GM04503 (cell line): ENCODE measurements around the gene CNDP2.
"Not testable (repeated sequence)": the region's sequence is repeated elsewhere in the genome, so short reads cannot be mapped to it uniquely, and the experiment has no call there.

ENCODE experiments used
- DNase-seq: peaks from one replicate; pipeline ENCODE4 v3.0.0-alpha.2; 2012; ENCODE audit warnings: low read depth

The CNDP2 gene

DNA sequence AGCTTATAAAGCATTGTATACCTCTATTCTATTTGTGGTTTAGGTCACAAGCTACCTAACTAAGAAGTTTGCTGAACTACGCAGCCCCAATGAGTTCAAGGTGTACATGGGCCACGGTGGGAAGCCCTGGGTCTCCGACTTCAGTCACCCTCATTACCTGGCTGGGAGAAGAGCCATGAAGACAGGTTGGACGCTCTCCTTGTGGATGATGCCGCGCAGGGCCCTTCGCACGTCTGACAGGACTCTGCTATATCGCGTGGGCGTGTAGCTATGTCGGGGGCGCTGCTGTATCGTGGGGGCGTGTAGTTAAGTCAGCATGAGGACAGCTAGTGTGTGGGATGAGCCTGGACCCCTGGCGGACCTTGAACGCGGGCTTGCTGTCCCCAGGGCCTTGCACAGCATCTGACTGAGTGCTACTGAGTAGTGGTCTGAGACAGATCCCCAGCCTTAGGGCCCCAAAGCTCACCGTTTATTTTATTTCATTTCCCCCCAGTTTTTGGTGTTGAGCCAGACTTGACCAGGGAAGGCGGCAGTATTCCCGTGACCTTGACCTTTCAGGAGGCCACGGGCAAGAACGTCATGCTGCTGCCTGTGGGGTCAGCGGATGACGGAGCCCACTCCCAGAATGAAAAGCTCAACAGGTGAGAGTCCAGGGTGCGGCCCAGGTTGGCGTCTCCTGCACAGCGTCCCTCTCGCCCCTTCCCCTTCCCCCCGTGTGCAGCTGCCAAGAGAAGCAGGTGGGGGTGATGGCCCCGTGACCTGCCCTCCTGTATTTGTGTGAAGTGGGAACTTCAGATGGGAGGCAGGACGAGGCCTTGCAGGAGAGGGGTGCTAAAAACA, 22.5 kb downstream of the CNDP2 start:
- DNase-seq, result no peak

DNA sequence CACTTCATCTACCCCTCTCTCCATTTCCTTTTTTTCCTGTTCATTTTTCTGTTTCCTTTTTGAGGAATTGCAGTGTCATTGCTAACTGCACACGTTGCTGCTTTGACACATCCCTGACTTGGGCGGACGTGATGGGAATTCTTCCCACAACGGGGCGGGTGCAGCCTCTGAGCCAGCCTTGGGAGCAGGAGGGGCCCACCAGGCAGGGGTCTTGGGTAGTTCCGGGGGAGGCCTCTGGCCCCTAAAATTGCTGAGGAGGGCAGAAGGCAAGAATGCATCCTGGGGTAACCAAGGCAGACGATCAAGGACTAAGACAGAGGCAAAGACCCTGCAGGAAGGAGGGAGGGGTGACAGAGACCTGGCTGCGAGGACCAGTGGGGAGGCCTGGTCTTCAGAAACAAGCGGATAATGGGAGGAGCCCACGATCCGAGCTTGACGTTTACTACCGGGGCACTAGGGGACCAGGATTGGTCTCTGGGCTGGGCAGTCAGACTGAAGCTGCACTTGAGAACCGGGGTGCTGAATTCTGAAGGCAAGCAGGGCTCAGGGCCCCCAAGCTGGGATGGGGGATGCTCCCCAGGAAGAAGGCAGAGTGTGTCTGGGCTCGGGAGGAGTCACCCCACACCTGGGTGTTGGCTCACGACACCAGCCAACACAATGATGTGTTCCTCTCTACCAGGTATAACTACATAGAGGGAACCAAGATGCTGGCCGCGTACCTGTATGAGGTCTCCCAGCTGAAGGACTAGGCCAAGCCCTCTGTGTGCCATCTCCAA, 23.3 kb downstream of the CNDP2 start:
- no peak for DNase-seq

DNA sequence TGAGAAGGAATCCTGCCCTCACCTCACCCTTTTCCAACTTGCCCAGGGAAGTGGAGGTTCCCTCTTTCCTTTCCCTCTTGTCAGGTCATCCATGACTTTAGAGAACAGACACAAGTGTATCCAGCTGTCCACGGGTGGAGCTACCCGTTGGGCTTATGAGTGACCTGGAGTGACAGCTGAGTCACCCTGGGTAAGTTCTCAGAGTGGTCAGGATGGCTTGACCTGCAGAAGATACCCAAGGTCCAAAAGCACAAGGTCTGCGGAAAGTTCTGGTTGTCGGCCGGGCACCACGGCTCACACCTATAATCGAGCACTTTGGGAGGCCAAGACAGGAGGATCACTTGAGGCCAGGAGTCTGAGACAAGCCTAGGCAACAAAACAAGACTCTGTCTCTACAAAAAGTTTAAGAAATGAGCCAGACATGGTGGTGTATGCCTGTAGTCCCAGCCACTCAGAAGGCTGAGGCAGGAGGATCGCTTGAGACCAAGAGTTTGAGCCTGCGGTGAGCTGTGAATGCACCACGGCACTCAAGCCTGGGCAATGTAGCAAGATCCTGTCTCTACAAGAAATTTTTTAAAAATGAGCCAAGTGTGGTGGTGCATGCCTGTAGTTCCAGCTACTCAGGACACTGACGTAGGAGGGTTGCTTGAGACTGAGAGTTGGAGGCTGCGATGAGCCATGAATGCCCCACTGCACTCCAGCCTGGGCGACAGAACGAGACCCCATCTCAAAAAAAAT, 24.1 kb downstream of the CNDP2 start:
- no peak for DNase-seq

DNA sequence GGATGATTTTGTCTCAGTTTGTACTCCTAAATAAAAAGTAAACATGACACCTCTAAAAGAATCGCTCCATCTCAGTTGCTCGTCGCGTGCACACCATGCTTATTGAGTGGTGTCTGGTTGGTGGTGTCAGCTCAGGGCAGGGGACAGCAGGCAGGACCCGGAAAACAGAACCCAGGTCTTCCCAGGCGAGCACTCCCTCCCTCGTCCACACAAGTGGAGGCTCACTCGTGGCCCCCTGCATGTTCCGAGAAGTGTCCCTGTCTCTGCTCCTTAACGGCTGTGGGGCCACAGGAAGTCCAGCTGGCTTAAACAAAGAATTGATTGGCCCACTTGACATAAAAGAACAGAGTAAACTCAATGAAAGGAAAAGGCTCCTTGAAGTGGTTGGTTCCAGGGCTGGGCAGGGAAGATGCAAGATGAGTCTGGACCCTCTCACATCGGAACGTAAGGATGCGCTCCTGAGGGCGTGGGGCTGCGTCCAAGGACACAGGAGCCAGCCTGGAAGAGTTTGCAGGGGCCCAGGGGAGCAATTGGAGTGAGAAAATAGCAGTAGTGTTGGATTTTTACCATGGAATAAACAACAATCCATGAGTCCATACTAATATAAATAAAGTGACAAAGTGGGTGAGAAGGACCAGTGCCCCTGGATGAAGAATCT, 25.0 kb downstream of the CNDP2 start:
- no peak for DNase-seq

DNA sequence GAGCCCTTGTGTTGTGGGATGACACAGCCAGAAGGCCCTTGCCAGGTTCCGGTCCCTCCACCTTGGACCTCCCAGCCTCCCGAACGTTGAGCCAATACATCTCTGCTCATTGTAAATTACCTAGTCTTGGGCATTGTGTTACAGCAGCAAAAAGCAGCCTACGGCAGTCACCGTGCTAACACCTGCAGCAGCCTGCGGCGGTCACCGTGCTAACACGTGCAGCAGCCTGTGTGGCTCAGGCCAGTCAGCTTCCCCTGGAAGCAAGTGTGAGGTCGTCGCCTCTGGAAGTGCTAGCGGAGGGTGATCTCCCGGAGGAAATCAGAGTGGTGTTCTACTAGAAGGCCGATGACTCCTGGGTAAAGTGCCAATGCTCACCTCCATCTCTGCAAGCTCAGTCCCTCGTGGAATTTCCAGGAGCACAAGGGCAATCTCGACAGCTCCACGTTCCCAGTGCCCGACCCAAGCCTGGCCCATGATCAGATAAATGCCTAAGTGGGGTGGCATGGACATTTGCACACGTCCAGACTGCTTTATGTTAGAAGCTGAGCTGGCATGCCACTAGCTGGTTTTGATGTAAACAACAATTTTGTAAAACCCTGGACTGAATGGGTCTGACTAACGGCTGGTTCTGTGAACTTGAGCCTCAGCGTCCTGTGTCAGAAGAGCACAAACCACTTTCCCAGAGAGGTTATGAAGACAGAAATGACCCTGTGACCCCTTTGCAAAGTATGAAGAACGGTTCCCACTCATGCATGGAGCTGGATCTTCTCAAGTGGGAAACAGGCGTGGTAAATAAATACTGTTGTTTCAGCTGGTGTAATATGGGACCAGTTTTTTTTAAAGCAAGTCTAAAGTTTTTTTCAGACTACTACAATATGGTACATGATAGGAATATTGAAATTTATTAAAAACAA, 26.7 kb downstream of the CNDP2 start:
- DNase-seq, result no peak

DNA sequence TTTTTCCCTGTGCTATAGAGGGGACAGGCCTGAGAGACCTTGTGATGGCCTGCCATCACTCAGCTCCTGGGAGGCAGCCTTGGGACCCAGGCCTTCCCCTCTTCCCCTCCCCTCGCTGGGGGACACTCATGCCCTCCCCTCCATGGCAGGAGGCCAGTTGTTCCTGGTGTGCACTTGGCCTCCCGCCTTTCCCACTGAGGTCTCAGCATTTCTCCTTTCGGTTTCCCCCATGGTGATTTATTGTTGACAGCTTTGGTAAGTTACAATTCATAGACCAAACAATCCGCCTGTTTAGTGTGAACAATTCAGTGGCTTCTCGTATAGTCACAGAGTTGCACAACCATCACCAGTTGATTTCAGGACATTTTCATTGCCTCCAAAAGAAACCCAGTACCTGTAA, 27.9 kb downstream of the CNDP2 start:
- no peak for DNase-seq

DNA sequence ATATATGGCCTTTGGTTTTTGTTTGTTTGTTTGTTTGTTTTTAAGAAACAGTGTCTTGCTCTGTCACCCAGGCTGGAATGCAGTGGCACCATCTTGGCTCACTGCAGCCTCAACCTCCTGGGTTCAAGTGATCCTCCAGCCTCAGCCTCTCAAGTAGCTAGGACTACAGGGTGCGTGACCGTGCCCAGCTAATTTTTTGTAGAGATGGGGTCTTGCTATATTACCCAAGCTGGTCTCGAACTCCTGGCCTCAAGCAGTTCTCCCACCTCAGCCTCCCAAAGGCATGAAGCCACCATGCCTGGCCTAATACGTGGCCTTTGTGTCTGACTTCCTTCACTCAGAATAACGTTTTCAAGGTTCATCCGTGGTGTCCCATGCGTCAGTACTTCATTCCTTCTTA, 28.8 kb downstream of the CNDP2 start:
- DNase-seq, result not testable (repeated sequence)

DNA sequence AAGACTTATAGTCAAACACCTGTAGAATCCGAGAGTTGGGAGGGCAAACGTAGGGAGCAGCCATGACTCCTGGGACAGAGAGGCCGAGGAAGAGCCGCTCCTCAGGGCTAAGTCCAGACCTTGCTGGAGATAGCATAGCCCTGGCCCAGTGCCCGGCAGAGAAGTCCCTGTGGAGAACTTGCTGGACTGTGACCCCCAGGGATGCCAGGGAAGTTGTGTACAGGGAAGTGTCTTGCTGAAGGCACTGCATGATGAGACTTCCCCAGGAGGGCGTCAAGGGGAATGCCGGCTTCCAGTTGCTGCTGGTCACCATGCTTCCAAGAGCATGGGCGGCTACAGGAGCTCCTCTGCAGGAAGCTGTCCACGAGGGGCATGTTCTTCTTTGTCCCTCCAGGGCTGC, 29.6 kb downstream of the CNDP2 start:
- DNase-seq, result no peak

DNA sequence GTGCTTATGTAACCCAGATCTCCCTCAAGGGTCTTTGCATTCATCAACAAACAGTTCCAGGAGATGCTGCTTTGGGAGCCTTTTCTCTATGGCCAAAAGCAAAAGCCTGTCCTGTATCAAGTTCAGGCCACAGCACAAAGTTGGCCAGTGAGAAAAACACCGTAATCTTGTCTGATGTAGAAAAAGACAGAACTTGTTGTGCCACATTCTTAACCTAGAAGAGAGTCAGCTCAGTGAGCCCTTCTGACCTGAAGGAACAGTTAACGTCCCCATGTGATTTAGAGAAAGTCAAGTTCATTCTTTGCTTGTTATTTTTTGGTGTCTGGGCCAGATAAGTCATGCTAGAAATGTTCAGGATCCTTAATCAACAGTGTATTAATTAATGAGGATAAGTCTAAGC, 30.3 kb downstream of the CNDP2 start:
- DNase-seq, result no peak

DNA sequence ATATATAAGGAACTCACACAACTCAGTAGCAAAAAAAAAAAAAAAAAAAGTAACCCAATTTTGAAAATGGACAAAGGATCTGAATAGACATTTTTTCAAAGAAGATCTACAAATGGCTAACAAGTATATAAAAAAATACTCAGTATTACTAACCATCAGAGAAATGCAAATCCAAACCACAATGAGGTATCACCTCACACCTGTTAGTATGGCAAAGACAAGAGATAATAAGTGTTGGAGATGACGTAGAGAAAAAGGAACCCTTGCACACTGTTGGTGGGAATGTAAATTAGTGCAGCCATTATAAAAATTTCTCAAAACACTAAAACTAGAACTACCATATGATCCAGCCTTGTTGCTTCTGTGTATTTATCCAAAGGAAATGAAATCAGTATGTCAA, 32.3 kb downstream of the CNDP2 start:
- DNase-seq, result no peak

DNA sequence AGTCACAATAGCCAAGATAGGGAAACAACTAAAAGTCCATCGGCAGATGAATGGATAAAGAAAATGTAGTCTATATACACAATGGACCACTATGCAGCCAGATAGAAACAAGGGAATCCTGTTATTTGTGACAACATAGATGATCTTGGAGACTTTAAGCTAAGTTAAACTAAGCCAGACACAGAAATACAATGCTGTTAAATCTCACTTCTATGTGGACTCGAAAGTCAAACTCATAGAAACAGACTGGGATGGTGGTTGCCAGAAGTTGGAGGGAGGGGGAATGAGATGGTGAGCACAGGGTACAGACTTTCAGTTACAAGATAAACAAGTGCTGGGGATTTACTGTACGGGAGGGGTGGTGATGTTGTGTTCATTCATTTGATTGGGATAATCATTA, 32.8 kb downstream of the CNDP2 start:
- no peak for DNase-seq

DNA sequence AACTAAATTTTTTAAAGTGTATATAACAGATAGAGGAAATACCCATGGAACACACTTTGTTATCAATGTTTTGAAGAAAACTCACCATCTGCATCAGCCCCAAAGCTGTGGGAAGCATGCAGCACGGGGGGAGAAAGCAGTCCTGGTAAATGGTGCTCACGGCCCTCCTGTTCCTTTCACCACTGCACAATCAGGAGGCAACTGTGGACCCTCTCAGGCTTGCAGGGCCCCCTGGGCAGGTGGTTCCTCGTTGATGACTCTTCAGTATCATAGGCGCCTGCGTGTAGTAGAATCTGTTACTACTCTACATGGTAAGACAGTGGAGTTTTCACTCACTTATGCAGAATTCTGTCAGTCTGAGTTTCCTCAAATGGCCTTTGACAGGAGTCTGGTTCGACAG, 33.2 kb downstream of the CNDP2 start:
- DNase-seq, result no peak

DNA sequence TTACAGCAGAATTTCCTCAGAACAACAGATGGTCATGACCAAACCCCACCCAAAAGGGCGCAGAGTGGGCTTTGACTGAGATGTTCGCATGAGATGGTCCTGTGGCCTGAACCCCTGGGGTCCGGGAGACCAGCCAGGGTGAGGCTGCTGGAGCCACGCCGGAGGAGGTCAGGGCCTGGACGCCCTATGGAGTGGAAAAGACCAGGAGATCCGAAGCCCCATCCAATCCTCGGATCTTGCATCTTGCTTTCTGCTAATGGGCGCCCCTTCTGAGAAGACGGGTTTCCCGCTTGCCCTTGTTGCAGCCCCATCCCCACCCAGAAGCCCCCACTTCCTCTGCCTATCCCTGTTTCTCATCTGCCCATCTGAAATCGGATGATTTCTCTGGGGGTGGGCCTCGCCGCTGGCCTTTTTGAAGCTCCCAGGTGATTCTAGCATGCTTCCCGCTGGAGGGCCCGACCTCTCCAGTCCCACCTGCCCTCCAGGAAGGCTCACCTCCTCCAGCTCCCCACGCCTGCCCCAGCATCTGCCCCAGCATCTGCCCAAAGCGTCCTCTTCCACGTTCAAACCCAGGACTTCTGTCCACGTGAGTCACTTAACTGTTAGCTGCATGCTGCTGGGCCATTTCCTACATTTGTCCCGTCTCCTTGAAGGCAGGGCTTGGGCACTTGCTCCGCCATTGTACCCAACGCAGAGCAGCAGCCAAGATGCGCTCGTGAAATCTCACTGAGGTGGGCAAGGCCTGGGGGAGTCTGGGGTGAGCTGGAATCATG, 33.8 kb downstream of the CNDP2 start:
- no peak for DNase-seq

DNA sequence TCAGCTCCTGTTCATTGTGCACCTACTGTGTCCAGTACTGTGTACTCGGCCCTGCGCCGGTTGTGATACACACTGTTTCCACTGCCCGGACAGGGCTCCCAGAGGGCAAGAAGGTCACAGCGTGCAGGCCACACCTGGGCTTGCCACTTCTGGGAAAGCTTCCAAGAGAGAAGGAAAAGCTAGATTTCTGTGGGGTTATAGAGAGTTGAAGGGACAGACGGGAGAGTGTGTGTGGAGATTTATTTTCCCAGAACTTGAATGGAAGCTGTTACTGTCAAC, 34.4 kb downstream of the CNDP2 start:
- DNase-seq, result no peak

DNA sequence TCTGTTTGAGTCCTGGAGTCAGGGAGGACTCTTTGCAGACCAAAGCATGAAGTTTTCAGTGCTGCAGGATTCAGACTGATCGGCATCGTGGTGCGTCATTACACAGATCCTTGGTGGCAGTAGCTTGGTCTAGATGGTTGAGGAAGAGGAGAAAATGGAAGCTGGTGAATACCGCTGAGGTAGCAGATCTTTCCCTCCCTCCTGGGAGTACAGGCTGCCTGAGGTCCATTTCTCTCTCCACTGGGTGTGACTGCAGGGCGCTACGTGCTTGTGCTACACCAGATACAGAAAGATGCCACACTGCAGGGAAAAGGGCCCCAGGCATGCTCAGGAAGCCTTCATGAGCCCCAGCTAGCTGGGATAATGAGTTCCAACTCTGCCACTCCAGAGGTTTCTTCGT, 34.9 kb downstream of the CNDP2 start:
- no peak for DNase-seq

DNA sequence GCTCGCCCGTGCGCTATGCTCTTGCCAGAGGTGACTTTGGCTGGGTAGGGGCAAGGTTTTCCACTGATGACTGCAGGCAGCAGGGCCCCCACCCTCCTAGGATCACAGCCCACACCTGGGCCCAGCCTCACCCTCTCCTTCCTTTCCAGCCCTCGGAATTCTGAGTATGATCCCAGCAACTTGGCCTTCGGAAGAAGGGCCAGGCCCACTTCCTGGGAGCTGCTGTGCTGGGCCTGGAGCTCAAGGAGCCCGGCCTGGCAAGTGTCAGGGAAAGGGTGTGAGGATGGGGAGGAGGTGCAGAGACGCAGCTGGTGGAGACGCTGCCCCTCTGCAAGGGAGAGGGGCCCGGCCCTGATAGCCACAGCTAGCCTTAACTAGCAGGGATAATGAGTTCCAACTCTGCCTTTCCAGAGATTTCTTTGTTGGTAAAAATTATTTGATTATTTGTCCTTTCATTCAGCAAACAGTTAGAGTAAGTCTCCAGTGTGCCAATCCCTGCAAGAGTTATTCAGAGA, 36.4 kb downstream of the CNDP2 start:
- no peak for DNase-seq

DNA sequence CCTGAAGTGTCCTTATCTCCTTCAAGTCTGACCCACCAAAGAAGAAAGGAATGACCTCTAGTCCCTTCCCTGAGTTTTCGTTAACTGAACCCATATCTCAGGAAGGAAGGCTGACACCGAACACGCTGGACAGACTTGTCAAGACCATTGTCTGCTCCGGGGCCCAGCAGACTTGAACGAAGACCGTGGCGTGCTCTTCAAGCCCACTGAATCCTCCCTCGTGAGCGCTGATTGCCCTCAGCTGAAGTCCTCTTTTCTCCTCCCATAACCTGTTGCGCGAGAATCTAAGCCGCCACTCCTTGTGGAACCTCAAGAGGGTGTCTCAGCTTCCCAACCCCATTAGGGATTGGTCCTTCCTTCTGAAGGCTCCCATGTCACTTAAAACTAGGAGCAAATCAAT, 37.5 kb downstream of the CNDP2 start:
- no peak for DNase-seq

DNA sequence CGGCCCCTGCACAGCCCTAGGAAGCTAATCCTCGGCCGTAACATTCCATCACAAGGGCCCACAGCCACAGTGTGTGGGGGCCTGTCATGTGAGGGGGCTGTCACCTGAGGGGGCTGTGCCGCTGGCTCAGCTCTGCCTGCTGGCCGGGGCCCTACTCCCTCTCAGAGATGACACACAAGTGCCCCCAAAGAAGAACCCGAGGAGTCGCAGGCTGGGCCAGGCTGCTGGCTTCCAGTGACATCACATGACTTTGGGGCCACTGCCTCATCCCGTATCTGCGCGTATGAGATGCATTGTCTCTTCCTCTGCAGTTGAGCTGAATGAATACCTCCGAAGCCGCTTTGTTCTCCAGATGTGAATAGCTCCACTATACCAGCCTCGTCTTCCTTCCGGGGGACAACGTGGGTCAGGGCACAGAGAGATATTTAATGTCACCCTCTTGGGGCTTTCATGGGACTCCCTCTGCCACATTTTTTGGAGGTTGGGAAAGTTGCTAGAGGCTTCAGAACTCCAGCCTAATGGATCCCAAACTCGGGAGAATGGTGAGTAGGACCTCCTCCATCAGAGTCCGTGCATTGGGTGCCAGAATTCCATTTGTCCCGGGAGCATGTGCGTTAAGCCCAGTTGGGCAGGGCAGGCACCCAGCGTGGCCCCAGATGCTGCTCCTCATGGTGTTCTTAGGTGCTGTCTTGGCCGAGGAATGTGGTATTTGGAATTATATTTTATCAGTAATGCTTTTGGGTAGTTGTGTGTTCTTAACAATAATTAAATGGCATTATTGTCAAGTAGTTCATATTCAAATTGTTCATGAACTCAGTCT, 38.2 kb downstream of the CNDP2 start, which contains the start of gene CNDP1:
Gene CNDP1, plus strand, starts transcription at position 351 of the 820 bp plus-strand sequence. Its CDS starts 168 bp downstream, at position 519.
- DNase-seq, result no peak

DNA sequence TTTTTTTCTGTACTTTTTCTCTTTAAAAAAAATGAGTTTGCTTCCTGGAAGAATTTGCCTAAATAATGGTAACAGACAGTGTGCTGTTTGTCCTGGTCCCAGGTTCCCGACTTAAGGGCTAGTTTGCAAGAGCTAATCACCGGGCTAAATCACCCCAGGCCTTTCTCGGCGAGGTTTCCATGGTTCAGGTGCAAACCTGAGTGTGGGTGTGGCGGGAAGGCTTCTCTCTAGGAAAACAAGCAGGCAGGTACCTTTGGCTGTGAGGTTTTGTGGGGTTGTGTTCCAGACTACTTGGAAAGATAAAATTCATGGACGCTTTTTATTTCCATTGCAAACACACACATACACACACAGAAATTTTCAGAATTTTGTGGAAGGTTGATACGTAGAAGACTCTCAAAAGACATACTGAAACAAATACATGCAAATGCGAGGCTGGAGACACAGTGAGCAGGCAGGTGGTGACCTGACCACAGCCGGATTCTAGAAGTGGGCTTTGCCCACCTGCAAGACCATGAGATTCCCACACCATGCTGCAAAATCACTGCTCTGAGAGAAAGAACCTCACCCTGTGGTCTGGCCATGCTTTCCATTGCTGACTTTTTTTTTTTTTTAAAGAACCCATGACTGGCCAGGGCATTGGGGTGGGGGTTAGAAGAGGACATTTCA, 39.0 kb downstream of the CNDP2 start:
- no peak for DNase-seq
